Activated CD4-positive, alpha-beta T cell treated with anti-CD3 and anti-CD28 coated beads, Interleukin-2, amount 10 ng/mL, durations not matched to agents 24 days and 14 days (primary cell): ENCODE measurements around the gene FAT1. TPM values are rescaled to one million over a fixed set of nuclear protein-coding genes. Genes with fewer than 3 reads are reported as not detected.

Experiments used
- DNase-seq: peaks from one replicate; pipeline ENCODE4 v3.0.0; 2022
- H3K27ac Mint-ChIP-seq: one replicate; pipeline ENCODE4 v1.8.0; 2022; ENCODE audit warnings: mild to moderate bottlenecking, mixed read lengths
- H3K27me3 Mint-ChIP-seq: one replicate; pipeline ENCODE4 v1.8.0; 2022; ENCODE audit warnings: mixed read lengths
- H3K36me3 Mint-ChIP-seq: one replicate; pipeline ENCODE4 v1.8.0; 2022; ENCODE audit warnings: low read depth, mild to moderate bottlenecking, mixed read lengths
- H3K4me1 Mint-ChIP-seq: one replicate; pipeline ENCODE4 v1.8.0; 2021; ENCODE audit warnings: mixed read lengths
- H3K4me3 Mint-ChIP-seq: one replicate; pipeline ENCODE4 v1.8.0; 2022; ENCODE audit warnings: mild to moderate bottlenecking, moderate library complexity, mixed read lengths
- H3K9me3 Mint-ChIP-seq: one replicate; pipeline ENCODE4 v1.8.0; 2021; ENCODE audit warnings: mixed read lengths
- intact Hi-C: fragments of 100-400 bp; cut with micrococcal nuclease; formaldehyde crosslinking; loops from one replicate; pipeline ENCODE4 v1.15.1; 2023
- total RNA-seq: library from RNA; stranded (reverse); gene quantifications from 2 replicates; pipeline ENCODE4 v1.2.3, GENCODE V29; 2022

The FAT1 gene
- total RNA-seq, 1 donor from 2014 or later, result 0.07 TPM

GRCh38 chr4:186604124-186604807, 119.4 kb downstream of the FAT1 start:
- peaks cover 7% of the 10 kb centered on the region for H3K9me3 Mint-ChIP-seq
- H3K27me3 Mint-ChIP-seq, result no peaks in the 10 kb centered on the region
- no peak overlapping the region for H3K4me3 Mint-ChIP-seq
- intact Hi-C loops, result no loop called here
- no peak overlapping the region for H3K27ac Mint-ChIP-seq
- no peak for DNase-seq
- H3K36me3 Mint-ChIP-seq, result no peaks in the 10 kb centered on the region
- H3K4me1 Mint-ChIP-seq, result no peaks in the 10 kb centered on the region

- H3K27ac Mint-ChIP-seq, result no peak overlapping the region
- intact Hi-C loops, result no loop called here
- no peak for DNase-seq
- H3K4me3 Mint-ChIP-seq, result no peak overlapping the region
- H3K9me3 Mint-ChIP-seq, result peaks cover 7% of the 10 kb centered on the region
- H3K36me3 Mint-ChIP-seq, result no peaks in the 10 kb centered on the region
- no peaks in the 10 kb centered on the region for H3K4me1 Mint-ChIP-seq
- H3K27me3 Mint-ChIP-seq, result no peaks in the 10 kb centered on the region
Observed at GRCh38 chr4:186602978-186603377, 120.7 kb downstream of the FAT1 start.

- Mint-ChIP-seq H3K36me3 (no peaks in the 10 kb centered on the region), H3K27me3 (no peaks in the 10 kb centered on the region), H3K4me1 (no peaks in the 10 kb centered on the region), H3K9me3 (no peaks in the 10 kb centered on the region), H3K27ac (no peak overlapping the region), H3K4me3 (no peak overlapping the region)
- DNase-seq, result no peak
- intact Hi-C loops, result no loop called here
Observed at GRCh38 chr4:186599483-186599882, 124.2 kb downstream of the FAT1 start.

- no peaks in the 10 kb centered on the region for H3K9me3 Mint-ChIP-seq
- H3K4me3 Mint-ChIP-seq, result no peak overlapping the region
- no peak overlapping the region for H3K27ac Mint-ChIP-seq
- intact Hi-C loops, result no loop called here
- no peak for DNase-seq
- no peaks in the 10 kb centered on the region for H3K4me1 Mint-ChIP-seq
- H3K27me3 Mint-ChIP-seq, result no peaks in the 10 kb centered on the region
- H3K36me3 Mint-ChIP-seq, result no peaks in the 10 kb centered on the region
Observed at GRCh38 chr4:186598686-186599085, 125.0 kb downstream of the FAT1 start.

- no peak for DNase-seq
- no peak overlapping the region for H3K4me3 Mint-ChIP-seq
- no peaks in the 10 kb centered on the region for H3K27me3 Mint-ChIP-seq
- intact Hi-C loops, result no loop called here
- H3K36me3 Mint-ChIP-seq, result no peaks in the 10 kb centered on the region
- no peaks in the 10 kb centered on the region for H3K9me3 Mint-ChIP-seq
- no peak overlapping the region for H3K27ac Mint-ChIP-seq
- no peaks in the 10 kb centered on the region for H3K4me1 Mint-ChIP-seq
Observed at GRCh38 chr4:186596850-186597390, 126.7 kb downstream of the FAT1 start.

- no peaks in the 10 kb centered on the region for H3K27me3 Mint-ChIP-seq
- intact Hi-C loops, result no loop called here
- no peaks in the 10 kb centered on the region for H3K9me3 Mint-ChIP-seq
- no peak overlapping the region for H3K27ac Mint-ChIP-seq
- no peaks in the 10 kb centered on the region for H3K36me3 Mint-ChIP-seq
- no peaks in the 10 kb centered on the region for H3K4me1 Mint-ChIP-seq
- no peak for DNase-seq
- no peak overlapping the region for H3K4me3 Mint-ChIP-seq
Observed at GRCh38 chr4:186596346-186596745, 127.3 kb downstream of the FAT1 start.

- Mint-ChIP-seq H3K4me3 (no peak overlapping the region), H3K36me3 (no peaks in the 10 kb centered on the region), H3K9me3 (no peaks in the 10 kb centered on the region), H3K27me3 (no peaks in the 10 kb centered on the region), H3K27ac (no peak overlapping the region), H3K4me1 (no peaks in the 10 kb centered on the region)
- DNase-seq, result no peak
- intact Hi-C loops, result no loop called here
Observed at GRCh38 chr4:186593587-186593973, 130.1 kb downstream of the FAT1 start.

GRCh38 chr4:186592966-186593586, 130.6 kb downstream of the FAT1 start:
- intact Hi-C loops, result no loop called here
- H3K9me3 Mint-ChIP-seq, result no peaks in the 10 kb centered on the region
- H3K4me1 Mint-ChIP-seq, result no peaks in the 10 kb centered on the region
- no peak overlapping the region for H3K27ac Mint-ChIP-seq
- no peak for DNase-seq
- no peaks in the 10 kb centered on the region for H3K27me3 Mint-ChIP-seq
- H3K36me3 Mint-ChIP-seq, result no peaks in the 10 kb centered on the region
- no peak overlapping the region for H3K4me3 Mint-ChIP-seq

- no peaks in the 10 kb centered on the region for H3K4me1 Mint-ChIP-seq
- DNase-seq, result no peak
- H3K4me3 Mint-ChIP-seq, result no peak overlapping the region
- H3K36me3 Mint-ChIP-seq, result no peaks in the 10 kb centered on the region
- no peaks in the 10 kb centered on the region for H3K27me3 Mint-ChIP-seq
- H3K27ac Mint-ChIP-seq, result no peak overlapping the region
- intact Hi-C loops, result no loop called here
- no peaks in the 10 kb centered on the region for H3K9me3 Mint-ChIP-seq
Observed at GRCh38 chr4:186592445-186592844, 131.2 kb downstream of the FAT1 start.

- Mint-ChIP-seq H3K9me3 (no peaks in the 10 kb centered on the region), H3K27ac (no peak overlapping the region), H3K36me3 (no peaks in the 10 kb centered on the region), H3K4me1 (no peaks in the 10 kb centered on the region), H3K4me3 (no peak overlapping the region), H3K27me3 (no peaks in the 10 kb centered on the region)
- intact Hi-C loops, result no loop called here
- DNase-seq, result no peak
Observed at GRCh38 chr4:186591651-186592050, 132.0 kb downstream of the FAT1 start.

GRCh38 chr4:186588503-186588902, 135.2 kb downstream of the FAT1 start:
- no peaks in the 10 kb centered on the region for H3K9me3 Mint-ChIP-seq
- no peak overlapping the region for H3K4me3 Mint-ChIP-seq
- H3K36me3 Mint-ChIP-seq, result no peaks in the 10 kb centered on the region
- H3K27me3 Mint-ChIP-seq, result no peaks in the 10 kb centered on the region
- no peak for DNase-seq
- no peaks in the 10 kb centered on the region for H3K4me1 Mint-ChIP-seq
- no peak overlapping the region for H3K27ac Mint-ChIP-seq
- intact Hi-C loops, result loop anchor here (5.0 kb wide), 1 partner anchor 521 kb away; the partner anchor contains the start of gene TLR3

GRCh38 chr4:186587416-186588018, 136.1 kb downstream of the FAT1 start:
- H3K27me3 Mint-ChIP-seq, result no peaks in the 10 kb centered on the region
- no peak overlapping the region for H3K4me3 Mint-ChIP-seq
- H3K36me3 Mint-ChIP-seq, result no peaks in the 10 kb centered on the region
- intact Hi-C loops, result loop anchor here (1.0 to 5.0 kb wide), 2 partner anchors 290 to 520 kb away; partner anchors contain the start of gene TLR3
- DNase-seq, result peak; percentile 85
- no peaks in the 10 kb centered on the region for H3K9me3 Mint-ChIP-seq
- H3K4me1 Mint-ChIP-seq, result no peaks in the 10 kb centered on the region
- no peak overlapping the region for H3K27ac Mint-ChIP-seq

GRCh38 chr4:186586205-186586604, 137.5 kb downstream of the FAT1 start:
- Mint-ChIP-seq H3K27ac (no peak overlapping the region), H3K4me3 (no peak overlapping the region), H3K27me3 (no peaks in the 10 kb centered on the region), H3K36me3 (no peaks in the 10 kb centered on the region), H3K4me1 (no peaks in the 10 kb centered on the region), H3K9me3 (no peaks in the 10 kb centered on the region)
- no peak for DNase-seq
- intact Hi-C loops, result loop anchor here (5.0 kb wide), 1 partner anchor 519 kb away; the partner anchor contains the start of gene TLR3

- intact Hi-C loops, result loop anchor here (5.0 kb wide), 1 partner anchor 518 kb away; the partner anchor contains the start of gene TLR3
- Mint-ChIP-seq H3K4me3 (no peak overlapping the region), H3K36me3 (no peaks in the 10 kb centered on the region), H3K4me1 (no peaks in the 10 kb centered on the region), H3K9me3 (no peaks in the 10 kb centered on the region), H3K27ac (no peak overlapping the region), H3K27me3 (no peaks in the 10 kb centered on the region)
- no peak for DNase-seq
Observed at GRCh38 chr4:186584912-186585311, 138.7 kb downstream of the FAT1 start.
